GM19397 (cell line): ENCODE data around the gene RBBP4.
"Not testable (repeated sequence)": the region's sequence is repeated elsewhere in the genome, so short reads cannot be mapped to it uniquely, and the experiment has no call there.

Experiments used
- ATAC-seq: cut with Tn5 transposase; IDR thresholded peaks from one replicate; pipeline ENCODE4 v1.9.1; 2021; ENCODE audit warnings: mild to moderate bottlenecking, moderate library complexity; ENCODE audit not compliant: unreplicated experiment

Gene RBBP4

DNA sequence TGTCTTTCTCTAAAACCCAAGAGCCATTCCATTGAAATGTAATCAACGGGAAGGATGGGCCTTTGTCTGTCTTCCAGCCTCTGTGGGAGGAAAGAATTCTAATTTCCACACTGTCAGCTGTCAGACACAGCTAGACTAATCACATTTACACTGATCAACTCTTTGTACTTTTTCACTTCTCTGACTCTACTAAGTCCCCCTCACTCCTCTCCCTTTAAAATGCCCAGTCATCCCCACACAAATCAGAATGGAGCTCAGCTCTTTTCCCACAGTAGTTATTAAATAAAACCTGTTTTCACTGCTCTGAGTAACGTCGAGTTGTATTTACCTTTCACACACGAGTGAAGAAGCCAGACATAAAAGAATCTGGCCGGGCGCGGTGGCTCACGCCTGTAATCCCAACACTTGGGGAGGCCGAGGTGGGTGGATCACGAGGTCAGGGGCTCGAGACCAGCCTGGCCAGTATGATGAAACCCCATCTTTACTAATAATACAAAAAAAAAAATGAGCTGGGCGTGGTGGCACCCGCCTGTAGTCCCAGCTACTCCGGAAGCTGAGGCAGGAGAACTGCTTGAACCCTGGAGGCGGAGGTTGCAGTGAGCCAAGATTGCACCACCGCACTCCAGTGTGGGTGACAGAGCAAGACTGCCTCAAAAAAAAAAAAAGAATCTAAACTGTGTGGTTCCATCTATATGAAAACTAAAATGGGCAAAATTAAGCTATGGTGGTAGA lies 13.9 kb upstream of the RBBP4 start:
- ATAC-seq = no peak

DNA sequence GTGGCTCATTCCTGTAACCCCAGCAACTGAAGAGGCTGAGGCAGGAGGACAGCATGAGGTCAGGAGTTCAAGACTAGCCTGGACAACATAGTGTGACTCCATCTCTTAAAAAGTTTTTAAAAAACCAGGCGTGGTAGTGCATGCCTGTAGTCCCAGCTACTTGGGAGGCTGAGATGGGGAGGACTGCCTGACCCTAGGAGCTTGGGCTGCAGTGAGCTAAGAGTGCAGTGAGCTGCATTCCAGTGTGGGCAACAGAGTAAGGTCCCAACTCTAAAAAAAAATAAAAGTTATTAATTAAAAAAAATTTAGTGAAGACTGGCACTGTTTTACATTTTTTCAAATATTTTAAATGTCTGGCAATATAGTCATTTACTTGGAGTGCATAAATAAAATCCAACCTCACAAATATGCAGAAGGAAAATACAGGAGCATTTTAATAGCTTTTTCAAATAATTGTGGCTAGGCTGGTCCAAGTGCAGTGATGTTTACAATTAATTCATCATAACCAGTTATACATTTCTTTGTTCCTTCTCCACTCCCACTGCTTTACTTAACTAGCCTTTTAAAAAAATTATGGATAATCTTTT lies 11.4 kb upstream of the RBBP4 start:
- no peak for ATAC-seq

DNA sequence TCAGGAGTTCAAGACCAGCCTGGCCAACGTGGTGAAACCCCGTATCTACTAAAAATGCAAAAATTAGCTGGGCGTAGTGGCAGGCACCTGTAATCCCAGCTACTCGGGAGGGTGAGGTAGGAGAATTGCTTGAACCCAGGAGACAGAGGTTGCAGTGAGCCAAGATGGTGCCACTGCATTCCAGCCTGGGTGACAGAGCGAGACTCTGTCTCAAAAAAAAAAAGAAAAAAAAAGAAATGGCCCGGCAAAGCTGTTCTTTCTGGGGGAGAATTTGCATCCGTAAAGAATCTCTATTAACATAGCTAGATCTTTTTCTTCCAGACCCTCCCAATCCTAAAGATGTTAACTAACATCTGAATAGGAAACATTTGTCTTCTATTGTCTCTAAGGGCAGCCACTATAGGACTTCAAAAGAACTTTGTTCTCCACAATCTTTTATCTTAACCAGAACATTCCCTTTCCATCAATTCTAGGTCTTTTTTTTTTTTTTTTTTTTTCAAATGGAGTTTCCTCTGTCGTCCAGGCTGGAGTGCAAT lies 8.6 kb upstream of the RBBP4 start:
- ATAC-seq = not testable (repeated sequence)

DNA sequence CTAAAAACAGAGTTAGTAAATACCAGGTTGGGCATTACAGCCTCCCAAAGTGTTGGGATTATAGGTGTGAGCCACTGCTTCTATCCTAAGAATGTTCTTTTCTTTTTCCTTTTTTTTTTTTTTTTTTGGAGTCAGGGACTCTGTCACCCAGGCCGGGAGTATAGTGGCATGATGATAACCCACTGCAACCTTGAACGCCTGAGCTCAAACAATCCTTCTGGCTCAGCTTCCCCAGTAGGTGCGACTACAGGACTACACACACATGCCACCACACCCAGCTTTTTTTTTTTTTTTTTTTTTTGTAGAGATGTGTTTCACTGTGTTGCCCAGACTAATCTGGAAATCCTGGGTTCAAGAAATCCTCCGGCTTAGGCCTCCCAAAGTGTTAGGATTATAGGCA lies 6.6 kb upstream of the RBBP4 start:
- no peak for ATAC-seq

DNA sequence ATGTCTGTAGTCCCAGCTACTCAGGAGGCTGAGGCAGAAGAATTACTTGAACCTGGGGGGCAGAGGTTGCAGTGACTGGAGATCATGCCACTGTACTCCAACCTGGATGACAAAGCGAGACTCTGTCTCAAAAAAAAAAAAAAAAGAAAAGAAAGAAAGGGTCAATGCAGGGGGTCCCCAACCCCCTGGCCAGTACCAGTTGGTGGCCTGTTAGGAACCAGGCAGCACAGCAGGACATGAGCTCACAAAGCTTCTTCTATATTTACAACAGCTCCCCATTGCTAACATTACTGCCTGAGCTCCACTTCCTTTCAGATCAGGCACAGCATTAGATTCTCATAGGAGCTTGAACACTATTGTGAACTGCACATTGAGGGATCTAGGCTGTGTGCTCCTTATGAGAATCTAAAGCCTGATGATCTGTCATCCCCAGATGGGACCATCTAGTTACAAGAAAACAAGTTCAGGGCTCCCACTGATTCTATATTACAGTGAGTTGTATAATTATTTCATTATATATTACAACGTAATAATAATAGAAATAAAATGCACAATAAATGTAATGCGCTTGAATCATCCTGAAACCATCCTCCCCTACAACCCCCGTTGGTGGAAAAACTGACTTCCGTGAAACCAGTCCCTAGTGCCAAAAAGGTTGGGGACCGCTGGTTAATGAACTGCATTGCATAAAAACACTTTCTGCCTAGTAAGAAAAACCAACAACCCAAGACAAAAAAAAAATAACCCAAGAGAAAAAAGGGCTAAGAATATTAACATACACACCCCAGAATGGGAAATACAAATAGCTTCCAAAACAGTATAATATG lies 3.5 kb upstream of the RBBP4 start:
- no peak for ATAC-seq

DNA sequence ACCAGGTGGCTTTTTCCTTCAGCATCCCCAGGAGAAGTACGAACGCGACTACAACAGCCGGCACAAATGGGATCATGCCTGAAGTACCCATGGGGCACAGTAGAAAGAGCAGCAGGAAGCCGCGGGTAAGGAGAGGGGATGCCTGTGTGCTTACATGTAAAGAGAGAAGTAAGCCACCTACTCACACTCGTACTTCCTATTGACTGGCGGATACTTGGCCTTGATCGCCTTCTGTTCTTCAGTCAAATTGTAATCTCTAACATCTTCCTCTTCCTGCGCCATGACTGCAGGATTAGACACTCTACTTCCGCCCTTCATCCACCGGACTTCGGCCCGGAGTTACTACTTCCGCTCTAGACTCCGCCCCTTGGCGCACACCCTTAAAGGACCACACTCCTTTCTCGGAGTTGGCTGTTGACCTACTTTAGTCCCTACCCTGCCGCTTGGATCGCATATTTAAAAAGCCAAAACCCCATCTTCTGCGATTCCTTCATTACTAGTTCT lies 708 bp upstream of the RBBP4 start, which contains the start of gene ZBTB8OS:
TSS of gene ZBTB8OS (minus strand) at position 303 of the 504 bp plus-strand sequence. CDS start at position 282, 21 bp downstream.
- peak; percentile 55 for ATAC-seq

DNA sequence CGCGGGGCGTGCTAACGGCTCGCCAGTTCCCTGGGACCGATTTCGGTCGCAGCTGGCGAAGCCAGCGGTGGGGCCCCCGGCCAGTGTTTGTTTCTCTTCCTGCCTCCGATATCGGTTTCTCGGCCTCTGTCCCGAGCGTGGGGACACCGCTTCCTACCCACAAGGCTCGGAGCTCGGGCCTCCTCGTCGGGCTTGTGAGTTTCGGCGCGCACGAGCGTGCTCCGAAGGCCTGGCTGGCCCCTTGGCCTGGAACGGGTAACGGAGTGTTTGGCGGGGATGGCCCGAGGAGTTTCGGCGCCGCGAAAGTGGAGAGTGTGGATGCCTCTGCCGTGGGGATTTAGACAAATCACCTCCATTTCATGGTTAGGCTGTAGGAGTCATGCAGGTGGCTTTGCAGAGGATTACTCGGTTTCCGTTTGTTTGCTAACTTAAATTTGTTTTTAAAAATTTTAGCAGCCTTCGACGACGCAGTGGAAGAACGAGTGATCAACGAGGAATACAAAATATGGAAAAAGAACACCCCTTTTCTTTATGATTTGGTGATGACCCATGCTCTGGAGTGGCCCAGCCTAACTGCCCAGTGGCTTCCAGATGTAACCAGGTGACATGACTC lies 559 bp downstream of the RBBP4 start:
- no peak for ATAC-seq

DNA sequence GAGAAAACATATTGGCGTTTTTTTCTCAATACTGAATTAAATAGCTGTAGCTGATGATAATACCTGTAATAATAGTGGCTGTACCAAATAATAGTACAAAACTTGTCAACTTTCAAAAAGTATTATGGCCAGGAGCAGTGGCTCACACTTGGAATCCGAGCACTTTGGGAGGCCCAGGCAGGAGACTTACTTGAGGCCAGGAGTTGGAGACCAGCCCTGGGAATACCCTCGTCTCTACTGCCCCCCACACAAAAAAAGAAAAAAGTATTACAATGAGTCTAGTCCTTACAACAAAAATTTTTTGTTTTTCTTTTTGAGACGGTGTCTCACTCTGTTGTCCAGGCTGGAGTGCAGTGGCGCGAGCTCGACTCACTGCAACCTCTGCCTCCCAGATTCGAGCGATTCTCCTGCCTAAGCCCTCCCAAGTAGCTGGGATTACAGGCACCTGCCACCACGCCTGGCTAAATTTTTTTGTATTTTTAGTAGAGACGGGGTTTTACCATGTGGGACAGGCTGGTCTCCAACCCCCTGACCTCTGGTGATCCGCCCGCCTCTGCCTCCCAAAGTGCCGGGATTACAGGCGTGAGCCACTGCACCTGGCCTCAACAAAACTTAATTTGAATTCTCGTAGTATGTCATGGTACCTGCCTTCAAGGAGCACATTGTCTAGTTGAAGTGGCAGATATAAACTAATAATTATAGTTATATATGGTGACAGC lies 1.4 kb downstream of the RBBP4 start:
- no peak for ATAC-seq

DNA sequence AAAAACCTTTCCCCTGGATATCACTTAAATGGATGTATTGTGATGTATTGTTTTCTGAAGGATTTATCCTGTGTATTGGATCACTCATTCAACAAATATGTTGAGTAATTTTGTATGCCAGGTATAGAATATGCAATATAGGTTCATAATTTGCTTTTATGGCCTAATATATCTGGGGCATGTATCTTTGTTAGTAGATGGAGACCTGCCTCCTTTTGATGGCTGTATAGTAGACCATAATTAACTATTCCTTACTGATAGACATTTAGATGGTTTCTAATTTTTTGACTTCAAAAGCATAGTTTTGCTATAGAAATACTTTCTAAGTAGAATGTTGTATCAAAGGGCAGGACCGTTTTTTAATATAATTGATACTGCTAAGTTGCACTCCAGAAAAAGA lies 8.6 kb downstream of the RBBP4 start:
- no peak for ATAC-seq

DNA sequence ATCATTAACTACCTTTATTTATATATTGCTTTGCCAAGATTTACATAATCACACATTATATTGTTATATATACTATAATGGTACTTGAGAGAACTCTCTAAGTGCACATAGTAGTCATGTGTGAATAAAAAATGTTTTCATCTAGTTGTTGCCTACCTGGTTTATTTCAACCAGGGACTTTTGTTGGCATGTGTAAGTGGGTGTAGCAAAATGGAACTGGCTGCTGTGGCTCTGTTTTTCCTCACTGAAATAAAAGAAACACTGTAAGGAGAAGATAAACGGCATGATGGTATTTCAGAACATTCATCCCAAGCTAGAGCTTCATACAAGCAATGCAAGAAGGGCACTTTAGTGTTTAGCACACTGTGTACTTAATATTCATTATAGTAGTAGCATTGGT lies 14.9 kb downstream of the RBBP4 start:
- ATAC-seq = no peak

DNA sequence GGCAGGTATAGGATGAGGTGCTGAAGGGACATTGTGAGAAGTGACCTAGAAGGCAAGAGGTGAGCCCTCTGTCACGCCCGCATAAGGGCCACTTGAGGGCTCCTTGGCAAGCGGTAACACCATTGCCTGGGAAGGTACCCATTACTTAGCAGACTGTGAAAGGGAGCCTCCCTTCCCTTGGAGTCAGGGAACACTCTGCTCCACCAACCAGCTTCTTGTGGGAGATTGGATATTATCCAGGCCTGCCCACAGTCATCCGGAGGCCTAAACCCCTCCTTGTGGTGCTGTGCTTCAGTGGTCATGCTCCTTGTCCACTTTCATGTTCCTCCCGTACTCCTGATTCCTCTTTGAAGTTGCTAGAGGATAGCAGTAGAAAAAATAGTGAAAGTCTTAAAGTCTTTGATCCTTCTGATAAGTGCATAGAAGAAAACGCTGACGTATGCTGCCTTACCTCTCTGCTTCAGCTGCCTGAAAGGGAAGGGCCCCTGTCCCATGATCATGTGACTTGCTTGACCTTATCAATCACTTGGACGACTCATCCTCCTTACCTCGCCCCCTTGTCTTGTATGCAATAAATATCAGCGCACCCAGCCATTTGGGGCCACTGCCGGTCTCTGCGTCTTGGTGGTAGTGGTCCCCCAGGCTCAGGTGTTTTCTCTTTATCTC lies 16.0 kb downstream of the RBBP4 start:
- no peak for ATAC-seq

DNA sequence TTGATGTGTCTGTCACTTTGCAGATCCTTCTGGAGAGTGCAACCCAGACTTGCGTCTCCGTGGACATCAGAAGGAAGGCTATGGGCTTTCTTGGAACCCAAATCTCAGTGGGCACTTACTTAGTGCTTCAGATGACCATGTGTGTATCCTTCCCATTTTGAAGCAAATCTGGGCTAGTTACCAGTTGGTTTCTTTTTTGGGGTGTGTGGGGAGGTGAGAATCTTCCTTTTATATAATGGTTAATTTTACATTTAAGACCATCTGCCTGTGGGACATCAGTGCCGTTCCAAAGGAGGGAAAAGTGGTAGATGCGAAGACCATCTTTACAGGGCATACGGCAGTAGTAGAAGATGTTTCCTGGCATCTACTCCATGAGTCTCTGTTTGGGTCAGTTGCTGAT lies 17.7 kb downstream of the RBBP4 start:
- ATAC-seq = not testable (repeated sequence)

DNA sequence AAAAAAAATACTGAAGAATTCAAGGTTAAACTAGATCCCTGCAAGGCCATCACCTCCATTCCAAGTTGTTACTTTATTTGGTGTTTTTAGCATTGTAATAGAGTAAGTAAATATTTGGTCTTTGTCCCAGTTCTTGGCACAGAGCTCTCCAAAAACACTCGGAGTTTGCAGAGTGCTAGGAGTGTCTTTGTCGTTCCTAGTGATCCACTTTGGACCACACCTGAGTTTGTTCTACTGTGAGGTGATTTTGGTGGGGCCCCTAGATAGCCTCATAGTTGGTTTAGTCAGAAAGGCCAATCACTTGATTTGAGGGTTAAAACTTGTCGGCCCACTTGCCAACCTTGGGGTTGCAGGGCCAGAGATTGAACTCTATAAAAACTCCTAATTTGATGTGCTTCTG lies 25.9 kb downstream of the RBBP4 start:
- no peak for ATAC-seq

DNA sequence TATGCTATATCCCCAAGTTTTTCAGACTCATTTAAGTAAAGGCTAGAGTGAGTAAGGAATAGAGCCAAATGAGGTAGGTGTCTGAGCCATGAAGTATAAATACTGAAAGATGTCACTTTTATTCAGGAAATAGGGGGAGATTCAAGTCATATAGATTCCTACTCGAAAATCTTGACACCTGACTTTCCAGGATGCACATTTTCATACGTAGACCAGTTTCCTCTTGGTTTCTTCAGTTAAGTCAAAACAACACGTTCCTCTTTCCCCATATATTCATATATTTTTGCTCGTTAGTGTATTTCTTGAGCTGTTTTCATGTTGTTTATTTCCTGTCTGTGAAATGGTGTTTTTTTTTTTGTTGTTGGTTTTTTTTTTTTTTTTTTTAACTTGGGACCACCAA lies 29.0 kb downstream of the RBBP4 start:
- ATAC-seq = not testable (repeated sequence)

DNA sequence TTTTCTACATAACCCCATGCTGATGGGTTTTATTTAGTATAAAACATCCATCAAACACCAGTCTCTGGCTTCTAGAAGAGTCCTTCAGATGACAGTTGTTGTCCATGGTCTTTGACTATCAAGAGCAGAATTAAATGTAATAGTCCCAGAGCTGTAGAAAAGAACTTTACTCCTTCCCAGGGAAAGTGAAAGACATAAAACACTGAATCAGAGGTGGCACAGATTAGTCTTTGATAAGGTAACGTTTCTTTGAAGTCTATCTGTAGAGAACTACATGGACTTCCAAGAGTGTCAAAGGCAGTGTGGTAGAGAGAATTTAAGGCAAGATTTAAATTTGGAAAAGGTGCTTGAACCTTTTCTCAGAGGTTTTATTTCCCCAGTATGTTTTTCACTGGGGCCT lies 29.6 kb downstream of the RBBP4 start:
- ATAC-seq = no peak

DNA sequence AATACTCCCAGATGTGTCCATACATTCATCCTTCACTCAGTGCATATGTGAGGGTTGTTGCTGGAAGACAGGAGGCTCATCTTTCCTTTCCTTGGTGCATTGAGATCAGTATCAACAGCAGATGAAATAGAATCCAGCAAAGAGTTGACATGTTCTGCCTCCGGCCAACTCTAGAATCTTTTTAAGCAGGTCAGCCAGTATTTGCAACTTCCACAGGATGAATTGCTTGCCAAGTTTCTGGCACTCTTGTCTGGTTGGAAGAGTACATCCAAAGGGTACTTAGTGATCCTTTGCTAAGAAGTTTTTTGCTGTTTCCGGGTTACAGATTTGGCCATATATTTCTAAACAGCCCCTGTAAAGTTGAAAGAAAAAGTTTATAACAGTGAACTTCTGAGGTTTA lies 30.5 kb downstream of the RBBP4 start:
- ATAC-seq = no peak

DNA sequence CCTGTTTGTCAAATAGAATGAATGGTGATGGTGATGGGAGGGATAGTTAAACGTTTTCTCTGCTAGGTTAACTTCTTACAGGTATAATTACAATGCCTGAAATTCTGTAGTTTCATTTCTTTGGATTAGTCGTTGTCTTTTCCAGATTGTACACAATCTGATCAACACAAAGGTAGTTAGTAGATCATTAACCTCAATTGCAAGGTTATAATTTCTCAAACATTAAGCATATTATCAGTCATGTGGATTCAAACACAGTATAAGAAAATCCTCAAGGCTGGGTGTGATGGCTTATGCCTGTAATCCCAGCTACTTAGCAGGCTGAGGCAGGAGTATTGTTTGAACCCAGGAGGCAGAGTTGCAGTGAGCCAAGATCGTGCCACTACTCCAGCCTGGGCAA lies 31.0 kb downstream of the RBBP4 start:
- ATAC-seq = no peak

DNA sequence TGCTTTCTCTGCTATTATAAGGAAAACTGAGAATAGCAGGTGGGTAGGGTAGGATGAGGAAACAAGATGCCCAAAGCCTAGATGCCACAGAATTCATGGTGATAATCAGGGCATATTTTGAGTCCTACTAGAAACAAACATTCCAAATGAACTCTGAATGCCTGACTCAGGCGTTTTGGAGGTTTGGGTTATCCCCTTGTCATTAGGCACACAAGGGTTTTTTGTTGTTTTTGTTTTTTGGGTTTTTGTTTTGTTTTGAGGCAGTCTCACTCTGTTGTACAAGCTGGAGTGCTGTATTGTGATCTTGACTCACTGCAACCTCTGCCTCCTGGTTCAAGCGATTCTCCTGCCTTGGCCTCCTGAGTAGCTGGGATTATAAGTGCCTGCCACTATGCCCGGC lies 32.4 kb downstream of the RBBP4 start:
- no peak for ATAC-seq

DNA sequence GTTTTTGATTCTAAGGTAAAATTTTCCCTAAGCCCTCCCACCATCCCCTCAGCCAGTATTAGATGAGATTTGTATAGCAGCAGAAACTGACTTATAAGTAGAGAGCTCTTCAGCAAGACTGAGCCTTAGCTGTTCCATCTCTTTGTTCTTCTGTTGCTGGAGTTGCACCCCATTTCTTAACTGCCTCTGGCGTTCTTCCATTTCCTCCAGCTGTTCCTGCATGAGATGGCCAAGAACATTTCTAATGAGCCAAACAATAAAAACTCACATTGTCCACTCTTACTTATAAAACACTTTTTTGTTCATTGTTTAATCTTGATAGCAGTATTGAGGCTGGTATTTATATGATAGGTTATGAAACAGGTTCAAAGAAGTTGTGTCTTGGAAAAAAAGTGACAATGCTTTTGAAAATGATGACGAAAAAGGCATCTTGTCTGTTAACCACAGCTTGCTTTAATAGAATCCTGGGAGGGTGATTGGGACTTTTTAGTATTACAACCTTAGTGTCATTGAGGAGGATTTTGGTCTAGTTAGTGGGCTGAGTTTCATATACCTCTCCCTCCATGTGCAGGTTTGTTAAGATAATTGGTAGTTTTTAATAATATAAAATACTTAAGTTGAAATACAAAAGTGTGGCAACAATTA lies 33.3 kb downstream of the RBBP4 start:
- no peak for ATAC-seq
